MM.1S (cell line): ENCODE measurements around the gene RXFP4.
A peak's percentile ranks its signal among the peaks of the same experiment; 100 is the strongest.

ENCODE experiments used
- CTCF ChIP-seq: fragments of 300-600 bp; sonication (generic); IDR thresholded peaks from 2 replicates; pipeline ENCODE4 v1.5.1; 2016; ENCODE audit warnings: antibody characterized with exemption, low read length, mixed read lengths
- EZH2 ChIP-seq: fragments of 300-600 bp; sonication (generic); optimal IDR thresholded peaks from 2 replicates; pipeline ENCODE3; 2017; ENCODE audit warnings: low read depth, mild to moderate bottlenecking, antibody characterized with exemption, low read length, mixed read lengths
- EZH2phosphoT487 ChIP-seq: fragments of 300-600 bp; sonication (generic); IDR thresholded peaks from 2 replicates; pipeline ENCODE4 v1.6.1; 2018; ENCODE audit warnings: antibody characterized with exemption, low read length

- TF ChIP-seq CTCF (peak; percentile 36), EZH2 (no peak), EZH2phosphoT487 (no peak)
Measured at GRCh38 chr1:155978325-155978972, 37.0 kb downstream of the RXFP4 start, which contains the start of gene ARHGEF2.
